ENCODE data around the gene SLC22A1. TPM values are rescaled to one million over a fixed set of nuclear protein-coding genes. Genes with fewer than 3 reads are reported as not detected.
"Not testable (repeated sequence)": the region's sequence is repeated elsewhere in the genome, so short reads cannot be mapped to it uniquely, and the experiment has no call there.

Gene SLC22A1
- polyA plus RNA-seq, 5 donors = 0.30 to 0.54 (median 0.36) TPM; not detected in 1

DNA sequence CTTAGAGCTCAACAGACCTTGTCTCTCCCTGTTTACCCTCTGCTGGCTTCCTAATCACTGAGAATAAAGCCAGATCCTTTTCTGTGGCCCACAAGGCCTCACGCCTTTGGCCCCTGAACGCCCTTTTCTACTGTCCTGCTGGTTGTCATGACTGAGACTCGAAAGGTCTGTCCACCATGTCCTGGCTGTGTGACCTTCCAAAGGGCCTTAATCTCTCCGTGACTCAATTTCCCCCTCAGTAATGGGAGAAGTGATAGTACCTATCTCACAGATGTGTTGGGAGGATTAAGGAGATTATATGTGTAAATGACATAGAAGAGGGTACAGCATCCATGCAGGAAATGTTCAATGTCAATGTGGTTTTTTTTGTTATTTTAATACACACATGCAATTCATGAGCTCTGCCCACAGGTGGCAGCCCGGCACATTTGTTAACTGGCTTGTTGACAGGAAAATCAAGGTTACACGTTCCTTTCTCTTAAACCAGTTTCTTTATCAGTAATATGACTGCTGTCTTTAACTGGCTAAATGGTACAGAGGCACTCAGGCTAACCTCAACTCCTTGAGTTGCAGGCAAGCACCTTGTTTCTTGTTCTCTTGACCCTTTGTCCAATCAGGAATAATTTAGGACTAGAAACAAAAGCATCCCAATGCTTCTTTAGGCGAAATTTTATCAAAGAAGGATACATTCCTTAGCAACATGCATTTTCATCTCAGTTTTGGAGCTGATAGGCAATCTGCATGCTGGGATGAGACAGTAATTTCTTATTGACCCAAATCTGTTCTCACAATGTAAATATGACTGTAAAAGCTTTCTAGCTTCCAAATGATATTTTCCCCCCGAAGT, 16.6 kb downstream of the SLC22A1 start:
- peak; percentile 38 to 45 for DNase-seq

DNA sequence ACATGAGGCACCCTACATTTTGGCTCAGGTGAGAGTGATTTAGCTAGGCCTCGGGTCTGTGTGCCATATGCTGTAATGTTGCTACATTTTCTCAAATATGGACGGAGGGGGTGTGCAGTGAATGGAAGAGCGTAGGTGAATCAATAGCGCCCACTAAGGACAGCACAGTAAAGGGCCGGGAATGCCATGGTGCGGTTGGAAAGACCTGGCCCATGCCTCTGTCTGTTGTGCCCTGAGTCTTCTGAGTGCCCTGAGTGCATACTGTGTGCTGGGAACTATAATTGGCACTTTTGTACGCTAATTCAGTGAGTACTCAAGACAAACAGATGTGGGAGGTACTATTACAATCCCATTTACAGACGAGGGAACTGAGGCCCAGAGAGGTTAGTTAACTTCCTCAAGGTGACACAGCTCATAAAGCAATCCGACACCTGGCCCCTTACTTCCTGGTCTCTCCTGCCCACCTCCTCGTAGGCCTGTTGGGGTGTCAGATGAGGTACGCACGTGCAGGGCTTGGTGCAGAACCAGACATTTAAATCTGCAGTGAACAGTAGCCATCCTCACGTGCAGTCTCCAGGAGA, 17.3 kb downstream of the SLC22A1 start:
- DNase-seq = no peak

DNA sequence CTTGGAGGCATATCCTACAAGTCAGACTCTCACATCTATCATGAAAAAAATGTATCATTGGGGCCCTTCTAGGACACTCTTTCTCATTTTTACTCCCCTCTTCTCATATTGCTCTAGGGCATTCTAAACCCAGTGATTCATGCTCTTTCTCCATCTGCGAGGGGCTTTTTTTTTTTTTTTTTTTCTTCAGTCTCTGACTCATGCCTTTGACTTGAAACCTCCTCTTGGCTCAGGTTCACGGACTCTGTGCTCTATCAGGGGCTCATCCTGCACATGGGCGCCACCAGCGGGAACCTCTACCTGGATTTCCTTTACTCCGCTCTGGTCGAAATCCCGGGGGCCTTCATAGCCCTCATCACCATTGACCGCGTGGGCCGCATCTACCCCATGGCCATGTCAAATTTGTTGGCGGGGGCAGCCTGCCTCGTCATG, 17.8 kb downstream of the SLC22A1 start:
- DNase-seq = no peak

DNA sequence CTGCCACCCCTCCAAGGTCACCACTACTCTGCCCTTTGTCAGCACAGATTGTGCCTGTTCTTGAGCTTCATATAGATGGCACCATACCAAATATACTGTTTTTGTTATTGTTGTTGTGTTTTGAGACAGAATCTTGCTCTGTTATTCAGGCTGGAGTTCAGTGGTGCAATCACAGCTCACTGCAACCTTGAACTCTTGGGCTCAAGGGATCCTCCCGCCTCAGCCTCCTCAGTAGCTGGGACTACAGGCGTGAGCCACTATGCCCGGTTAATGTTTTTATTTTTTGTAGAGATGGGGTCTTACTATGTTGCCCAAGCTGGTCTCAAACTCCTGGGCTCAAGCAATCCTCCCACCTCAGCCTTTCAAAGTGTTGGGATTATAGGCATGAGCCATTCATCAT, 18.9 kb downstream of the SLC22A1 start:
- DNase-seq = not testable (repeated sequence)

DNA sequence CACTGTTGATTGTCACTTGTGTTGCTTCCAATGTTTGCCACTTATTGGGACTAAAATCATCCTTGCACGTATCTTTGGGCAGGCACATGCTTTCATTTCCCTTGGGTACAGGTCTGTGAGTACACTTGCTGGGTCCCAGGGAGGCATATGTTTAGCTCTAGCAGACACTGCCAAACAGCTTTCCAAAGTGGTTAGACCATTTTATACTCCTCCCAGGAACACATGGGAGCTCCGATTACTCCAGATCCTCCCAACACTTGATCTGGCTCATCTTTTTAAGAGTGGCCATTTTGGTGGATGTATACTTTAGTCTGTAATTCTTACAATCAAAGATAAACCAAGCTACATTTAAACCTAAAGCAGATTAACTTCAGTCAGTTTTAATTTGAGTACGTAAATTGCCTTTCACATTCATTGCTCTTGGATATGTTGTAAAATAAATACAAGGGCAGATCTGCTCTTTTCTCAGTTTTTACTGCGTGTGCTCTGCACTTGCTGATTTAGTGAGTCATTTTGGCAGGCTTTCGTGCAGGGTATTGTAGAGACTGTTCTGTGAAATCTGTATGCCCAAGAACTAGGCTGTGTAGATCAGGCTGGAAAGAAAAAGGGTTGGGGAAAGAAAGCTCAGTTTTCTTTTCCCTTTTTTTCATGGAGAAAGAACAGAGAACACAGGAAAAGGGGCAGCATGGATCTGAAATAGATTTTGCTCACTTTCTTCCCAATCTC, 19.5 kb downstream of the SLC22A1 start:
- DNase-seq = no peak

DNA sequence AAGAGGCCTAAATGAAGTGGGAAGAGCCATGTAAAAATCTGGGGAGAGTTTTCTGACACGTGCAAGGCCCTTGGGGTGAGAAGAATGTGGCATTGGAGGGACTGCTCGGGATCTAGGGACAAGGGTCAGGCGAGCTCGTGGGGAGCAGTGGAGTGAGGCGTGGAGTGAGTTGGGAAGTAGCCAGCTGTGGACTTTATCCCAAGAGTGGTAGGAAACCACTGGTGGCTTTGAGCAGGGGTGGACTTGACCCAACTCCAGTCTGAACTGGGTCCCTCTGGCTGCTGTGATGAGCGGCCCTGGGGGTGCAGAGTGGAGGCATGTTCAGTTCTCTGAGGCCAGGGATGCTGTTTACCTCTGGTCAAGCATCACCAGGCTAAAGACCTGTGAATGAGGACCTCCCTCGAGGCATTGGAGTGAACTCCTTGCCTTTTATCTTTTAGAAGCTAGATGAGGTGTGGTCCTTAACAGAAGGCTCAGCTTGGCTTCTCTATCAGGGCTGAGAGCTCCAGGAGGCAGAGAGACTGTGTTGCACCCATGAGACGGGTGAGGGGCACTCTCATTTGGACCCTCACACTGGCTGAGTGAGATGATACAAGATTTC, 20.6 kb downstream of the SLC22A1 start:
- no peak for DNase-seq

DNA sequence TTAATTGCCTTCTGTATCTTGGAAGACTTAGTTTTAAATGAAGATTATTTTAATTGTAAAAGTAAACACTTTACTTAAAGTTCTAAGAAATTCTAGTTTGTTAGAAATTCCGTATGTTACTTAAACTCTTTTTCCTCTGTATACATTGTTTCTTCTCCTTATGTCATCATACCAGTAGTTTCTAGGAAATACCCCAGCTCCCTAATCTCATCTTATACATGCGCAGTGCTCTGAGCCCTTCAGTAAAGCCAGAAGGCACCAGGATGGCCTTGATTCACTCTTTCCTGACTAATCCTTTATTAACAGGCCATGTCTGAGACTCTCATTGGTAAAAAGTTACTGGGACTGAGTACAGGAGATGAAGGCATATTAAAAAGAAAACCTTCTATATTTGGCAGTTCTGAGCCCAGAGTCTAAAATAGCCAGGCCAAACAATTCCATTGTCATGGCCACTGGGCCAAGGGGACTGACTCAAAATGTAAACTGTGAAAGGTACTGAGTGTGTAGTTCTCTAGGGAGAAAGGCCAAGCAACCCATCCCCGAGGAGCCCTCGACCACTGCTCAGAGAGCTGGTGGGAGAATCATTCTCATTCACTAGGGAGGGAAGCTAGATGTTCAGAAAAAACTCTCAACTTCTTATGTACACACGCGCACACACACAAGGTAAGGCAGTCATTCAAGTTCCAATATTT, 25.0 kb downstream of the SLC22A1 start:
- DNase-seq = no peak

DNA sequence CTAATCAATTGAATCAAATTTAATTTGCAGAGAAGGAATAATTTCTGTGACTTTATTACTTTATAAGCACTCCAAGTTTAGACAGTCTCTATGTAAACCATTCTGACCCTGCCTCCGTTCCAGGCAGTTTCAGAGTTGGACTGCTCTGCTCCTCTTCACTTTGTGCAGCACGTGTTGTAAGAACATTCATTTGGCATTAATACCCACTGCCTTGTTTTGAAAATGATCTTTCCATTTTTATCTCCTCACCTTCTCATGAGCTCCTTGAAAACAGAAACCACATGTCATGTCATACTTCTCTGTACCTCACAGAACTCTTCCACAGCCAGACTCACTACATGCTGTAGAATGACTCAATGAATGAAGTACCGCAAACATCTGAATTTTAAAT, 25.5 kb downstream of the SLC22A1 start:
- DNase-seq = no peak

DNA sequence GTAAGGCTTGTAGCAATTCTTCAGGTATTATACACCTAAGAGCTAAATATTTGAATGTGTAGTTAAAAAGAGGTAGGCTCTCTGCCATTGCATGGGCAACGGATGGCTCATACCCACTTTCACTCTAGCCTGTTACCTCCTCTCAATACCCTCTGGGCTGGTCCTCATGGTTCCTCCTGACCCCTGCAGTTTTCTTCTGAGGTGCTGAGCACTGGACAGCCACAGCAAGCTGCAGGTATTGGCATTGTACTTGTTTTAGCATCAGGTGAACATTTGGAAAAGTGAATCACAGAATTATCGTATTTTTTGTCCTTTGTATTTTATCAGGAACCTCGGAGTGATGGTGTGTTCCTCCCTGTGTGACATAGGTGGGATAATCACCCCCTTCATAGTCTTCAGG, 32.9 kb downstream of the SLC22A1 start:
- DNase-seq = no peak

DNA sequence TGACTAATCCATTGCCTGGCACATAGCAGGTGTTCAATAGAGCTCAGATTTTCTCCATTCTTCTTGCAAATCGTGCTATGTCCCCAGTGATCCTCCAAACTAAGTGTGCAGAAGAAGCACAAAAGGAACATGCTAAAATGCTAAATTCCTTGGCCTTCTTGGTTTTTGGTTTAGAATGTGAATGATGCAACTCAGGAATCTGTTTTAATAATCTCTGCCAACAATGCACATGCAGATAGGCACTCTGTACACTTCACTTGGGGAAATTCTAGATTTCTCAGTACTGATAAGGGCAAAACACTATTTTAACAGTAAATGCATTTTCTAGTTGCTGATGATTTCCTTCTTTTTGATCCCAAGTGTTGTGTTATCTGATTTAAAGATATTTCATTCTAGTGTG, 35.2 kb downstream of the SLC22A1 start:
- DNase-seq = no peak

DNA sequence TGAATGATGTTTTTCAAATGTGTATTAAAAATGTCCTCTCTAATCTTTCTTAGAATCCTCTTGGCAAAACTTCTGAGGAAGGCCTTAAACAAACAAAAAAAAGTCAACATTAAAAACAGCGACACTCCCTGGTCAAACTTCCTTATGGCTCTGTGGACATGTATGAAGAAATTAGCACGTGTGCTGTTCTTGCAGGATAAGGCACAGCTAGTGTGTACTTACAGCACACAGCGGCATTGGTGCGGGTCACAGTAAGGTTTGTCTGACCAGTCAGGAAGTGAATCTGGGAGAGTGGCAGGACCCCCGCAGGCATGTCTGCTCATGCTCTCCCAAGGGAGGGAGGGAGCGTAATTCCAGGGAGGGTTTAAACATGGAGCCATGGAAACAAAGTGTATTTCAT, 38.8 kb downstream of the SLC22A1 start:
- DNase-seq = peak in 1 of 2 donors; percentile 48

DNA sequence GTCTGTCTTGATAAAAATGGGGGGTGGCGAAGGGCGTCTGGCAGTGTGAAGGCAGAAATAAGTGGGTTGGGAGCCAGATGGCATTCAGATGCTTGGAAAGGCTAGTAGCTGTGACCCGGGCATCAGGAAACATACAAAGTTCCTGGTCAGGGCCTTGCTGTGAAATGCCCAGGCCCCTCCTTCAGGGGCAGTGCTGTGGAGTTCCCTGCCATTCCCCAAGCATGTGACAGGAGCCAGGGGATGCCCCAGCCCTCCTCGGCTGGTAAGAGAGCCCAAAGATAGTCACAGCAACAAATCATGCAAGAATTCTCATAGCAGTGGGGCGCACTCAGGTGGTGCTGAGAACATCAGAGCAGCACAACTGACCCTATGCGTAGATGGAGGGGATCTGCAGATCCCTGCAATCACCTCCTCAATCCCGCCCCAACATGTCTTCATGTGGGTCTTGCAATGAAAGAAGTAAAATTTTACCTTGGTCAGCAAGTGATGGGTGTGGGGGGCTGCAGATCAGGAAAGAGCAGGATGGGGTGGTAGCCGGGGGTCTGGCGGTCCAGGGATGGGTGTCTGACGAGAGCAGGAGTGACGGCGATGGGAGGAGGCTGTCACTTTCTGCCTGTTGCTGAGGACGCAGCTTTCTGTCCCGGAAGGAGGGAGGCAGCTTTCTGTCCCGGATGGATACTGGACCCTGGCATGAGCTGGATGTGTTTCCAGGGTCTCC, 39.5 kb downstream of the SLC22A1 start:
- DNase-seq = no peak

DNA sequence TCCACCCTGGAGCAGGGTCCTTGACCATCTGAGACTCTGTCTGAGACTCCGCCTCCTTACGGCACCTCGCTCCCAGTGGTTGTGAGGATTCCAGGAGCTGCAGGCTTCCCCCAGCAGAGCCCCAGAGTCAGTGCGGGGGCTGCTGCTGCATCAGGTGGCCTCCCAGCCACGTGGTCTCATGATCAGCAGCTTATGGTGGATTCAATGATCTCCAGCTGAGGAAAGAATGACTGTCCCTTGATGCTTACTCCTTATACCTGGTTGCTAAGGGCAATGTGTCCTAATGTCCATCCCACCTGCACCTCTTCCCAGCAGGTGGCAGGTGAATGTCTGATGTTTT, 40.0 kb downstream of the SLC22A1 start:
- DNase-seq = no peak

DNA sequence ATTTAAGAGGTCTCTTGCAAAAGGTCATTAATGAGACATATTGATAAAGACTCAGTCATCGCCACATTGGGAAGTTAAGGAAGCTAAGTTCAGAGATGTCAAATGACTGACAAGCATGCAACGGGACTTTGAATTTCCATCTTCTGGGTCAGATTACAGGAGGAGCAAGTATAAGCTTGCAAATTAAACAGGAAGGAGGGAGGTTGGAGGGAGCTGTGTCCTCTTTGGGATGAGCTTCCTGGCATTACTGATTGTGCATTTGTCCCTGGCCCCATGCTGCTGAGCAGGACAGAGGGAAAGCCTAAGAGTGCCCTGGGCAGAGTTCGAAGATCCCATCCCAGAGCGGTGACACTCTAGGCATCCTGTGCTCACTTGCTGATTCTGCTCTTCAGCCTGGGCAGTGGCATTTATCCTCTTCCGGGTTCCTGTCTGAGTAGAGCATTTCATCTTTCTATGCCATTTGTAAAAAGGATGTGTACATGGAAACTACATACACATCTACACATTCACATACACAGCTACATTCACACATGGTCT, 40.5 kb downstream of the SLC22A1 start:
- no peak for DNase-seq

DNA sequence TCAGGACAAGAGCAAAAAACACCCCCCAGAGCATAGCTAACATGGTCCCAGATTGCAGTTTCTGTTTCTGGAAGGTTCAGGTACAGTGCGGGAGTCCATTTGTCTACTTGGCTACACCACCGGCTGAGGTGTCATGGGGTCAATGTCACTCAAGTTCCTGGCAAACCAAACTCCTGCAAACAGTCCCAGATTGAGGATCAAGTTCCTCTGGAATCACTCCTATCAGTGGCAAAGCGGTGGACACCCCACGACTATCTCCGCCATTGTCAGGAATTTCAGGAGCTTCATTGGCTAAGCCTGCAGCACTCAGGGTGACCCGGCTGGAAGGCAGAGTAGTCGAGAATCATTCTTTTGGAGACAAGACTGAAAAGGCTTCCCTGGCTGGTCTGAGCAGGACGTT, 41.8 kb downstream of the SLC22A1 start:
- DNase-seq = no peak

DNA sequence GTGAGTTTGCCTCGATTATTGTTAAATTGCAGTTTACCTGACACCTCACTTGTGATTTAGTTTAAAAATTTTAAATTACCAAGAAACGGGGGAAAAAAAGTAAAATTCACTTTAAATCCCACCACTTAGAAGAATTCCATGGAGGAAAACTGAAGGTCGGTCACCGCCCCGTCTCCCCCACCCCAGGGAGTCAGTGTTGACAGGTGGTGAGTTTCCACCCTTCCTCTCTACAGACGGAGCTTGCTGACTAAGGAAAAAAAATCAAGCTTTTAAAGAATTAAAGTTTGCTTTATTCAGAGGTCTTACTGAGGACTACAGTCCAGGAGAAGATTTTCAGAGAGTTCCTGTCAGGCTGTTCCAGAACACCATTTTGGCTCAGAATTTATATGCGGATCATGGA, 42.3 kb downstream of the SLC22A1 start:
- no peak for DNase-seq

DNA sequence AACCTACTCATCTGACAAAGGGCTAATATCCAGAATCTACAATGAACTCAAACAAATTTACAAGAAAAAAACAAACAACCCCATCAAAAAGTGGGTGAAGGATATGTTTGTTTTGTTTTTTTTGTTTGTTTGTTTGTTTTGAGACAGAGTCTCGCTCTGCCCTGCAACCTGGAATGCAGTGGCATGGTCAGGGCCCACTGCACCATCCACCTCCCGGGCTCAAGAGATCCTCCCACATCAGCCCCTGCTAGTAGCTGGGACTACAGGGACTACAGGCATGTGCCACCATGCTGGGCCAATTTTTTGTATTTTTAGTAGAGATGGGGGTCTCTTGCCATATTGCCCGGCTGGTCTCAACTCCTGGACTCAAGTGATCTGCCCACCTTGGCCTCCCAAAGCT, 44.3 kb downstream of the SLC22A1 start:
- not testable (repeated sequence) for DNase-seq

DNA sequence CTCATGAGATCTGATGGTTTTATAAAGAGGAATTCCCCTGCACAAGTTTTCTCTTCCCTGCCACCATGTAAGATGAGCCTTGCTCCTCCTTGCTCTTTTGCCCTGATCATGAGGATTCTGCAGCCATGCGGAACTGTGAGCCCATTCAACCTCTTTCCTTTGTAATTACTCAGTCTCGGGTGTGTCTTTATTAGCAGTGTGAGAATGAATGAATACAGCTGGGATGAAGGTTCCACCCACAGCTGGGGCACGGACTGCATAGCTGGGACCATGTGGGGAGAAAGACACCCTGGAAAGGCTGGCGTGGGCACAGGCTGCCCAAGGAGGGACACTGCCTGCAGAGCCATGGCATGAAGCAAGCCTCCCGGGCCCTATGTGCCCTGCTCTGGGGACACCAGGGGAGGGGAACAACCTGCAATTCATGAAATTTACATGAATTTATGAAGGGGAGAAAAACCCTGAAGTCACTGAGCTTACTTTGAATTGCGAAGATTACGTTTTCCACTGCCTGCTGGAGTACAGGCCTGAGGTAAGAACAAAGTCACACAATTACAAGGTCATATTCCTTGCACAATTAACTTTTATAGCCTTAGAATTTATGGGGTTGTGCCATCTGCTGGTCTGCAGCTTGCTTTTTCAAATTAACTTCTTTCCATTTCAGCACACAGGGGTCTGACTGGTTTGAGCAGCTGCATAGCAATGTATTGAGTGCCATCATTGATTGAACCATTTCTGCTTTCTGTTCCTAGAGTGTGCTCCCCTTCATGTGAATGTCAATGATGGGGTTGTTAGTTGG, 46.2 kb downstream of the SLC22A1 start:
- no peak for DNase-seq

DNA sequence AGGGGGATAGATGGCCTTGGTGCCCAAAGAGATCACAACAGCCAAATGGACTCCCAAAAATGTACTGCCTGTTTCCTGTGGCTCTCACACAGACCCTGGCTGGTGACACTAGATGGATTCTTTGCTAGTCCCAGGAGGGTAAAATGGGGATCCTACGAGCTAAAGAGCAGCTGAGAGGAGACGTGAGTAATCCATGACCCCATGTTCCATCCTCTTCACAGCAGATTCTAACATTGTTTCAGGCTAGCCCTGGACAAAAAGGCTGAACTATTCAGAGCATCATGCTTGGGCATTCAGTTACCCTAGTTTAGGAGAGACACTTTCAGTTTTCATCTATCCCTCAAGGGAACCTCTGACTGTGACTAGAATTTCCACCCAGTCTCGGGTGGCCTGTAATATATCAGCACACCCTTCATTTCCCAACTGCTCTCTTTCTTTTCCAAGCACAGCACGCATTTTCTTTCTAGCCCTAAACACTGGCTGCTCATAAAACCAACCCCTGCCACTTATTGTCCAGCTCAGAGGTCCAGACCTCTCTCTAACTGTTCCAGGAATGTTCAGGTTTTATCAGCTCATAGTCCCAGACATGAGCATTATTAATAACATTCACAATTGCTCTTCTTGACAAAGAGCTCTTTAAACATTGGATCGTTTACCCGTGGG, 48.5 kb downstream of the SLC22A1 start:
- no peak for DNase-seq

DNA sequence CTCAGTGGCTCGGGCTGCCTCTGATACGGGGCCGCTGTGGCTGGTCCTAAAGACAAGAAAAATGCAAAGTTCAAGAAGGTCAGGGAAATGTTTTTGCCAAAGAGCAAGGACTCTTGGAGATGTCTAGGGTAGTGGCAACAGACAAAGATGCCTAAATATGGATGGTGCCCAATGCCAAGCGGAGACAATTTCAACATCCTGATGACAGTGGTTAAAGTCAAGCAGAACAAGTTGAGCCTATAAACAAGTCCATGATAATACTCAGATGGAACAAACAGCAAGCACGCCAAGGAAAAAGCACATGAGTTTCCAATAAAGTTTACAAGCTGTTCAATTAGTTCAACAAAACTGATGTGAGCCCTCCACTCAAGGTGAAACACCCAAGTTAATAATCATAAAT, 51.1 kb downstream of the SLC22A1 start:
- no peak for DNase-seq
